Retinal pigment epithelial cell (primary cell): ENCODE measurements around the gene ADPRM.

Source experiments
- DNase-seq: peaks from one replicate; pipeline ENCODE4 v3.0.0-alpha.2; 2010; ENCODE audit warnings: low read depth
- H3K4me3 ChIP-seq: 2 replicates; pipeline ENCODE4 v1.5.1; 2011; ENCODE audit warnings: mild to moderate bottlenecking, low read length, control low read depth, moderate library complexity
- CTCF ChIP-seq: conservative IDR thresholded peaks from 2 replicates; pipeline ENCODE4 v1.5.1; 2011; ENCODE audit warnings: low read depth, low read length, control low read depth, inconsistent platforms

ADPRM gene

GRCh38 chr17:10755592-10756127 is 58.3 kb downstream of the ADPRM start:
- H3K4me3 ChIP-seq, result no peak overlapping the region
- DNase-seq, result no peak
- no peak for TF ChIP-seq CTCF

DNA sequence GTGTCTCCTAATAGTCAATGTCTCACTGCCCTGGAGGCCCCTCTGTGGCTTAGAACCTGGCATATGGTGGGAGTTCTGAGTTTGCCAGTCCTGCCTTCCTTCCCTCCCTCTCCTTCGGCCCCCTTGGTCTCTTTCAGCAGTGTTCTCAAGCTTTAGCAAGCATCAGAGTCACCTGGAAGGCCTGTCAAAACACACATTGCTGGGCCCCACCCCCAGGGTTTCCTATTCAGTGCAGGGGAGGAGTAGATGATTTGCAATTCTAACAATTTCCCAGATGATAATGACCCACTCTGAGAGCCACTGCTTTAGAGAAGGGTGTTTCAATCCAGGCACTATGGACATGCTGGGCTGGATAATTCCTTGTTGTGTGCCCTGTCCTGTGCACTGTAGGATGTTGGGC is 58.8 kb downstream of the ADPRM start:
- no peak overlapping the region for H3K4me3 ChIP-seq
- no peak for TF ChIP-seq CTCF
- DNase-seq, result no peak

DNA sequence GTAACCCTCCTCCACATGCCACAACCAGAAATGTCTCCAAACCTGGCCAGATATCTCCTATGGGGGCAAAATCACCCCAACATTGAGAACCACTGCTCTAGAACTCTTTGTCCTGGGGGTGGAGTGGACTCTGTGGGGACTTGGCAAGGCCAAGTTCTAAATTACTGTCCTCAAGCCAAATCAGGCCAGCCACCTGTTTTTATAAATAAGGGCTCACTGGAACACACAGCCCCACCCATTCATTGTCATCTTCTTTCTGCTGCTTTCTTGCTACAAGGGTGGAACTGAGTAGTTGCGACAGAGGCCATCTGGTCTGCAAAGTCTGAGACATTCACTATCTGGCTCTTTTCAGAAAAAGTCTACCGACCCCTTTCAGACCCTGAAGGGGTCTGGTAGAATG is 59.2 kb downstream of the ADPRM start:
- no peak for DNase-seq
- TF ChIP-seq CTCF, result no peak
- H3K4me3 ChIP-seq, result no peak overlapping the region

GRCh38 chr17:10757067-10757466 is 59.7 kb downstream of the ADPRM start:
- TF ChIP-seq CTCF, result no peak
- no peak for DNase-seq
- H3K4me3 ChIP-seq, result no peak overlapping the region

DNA sequence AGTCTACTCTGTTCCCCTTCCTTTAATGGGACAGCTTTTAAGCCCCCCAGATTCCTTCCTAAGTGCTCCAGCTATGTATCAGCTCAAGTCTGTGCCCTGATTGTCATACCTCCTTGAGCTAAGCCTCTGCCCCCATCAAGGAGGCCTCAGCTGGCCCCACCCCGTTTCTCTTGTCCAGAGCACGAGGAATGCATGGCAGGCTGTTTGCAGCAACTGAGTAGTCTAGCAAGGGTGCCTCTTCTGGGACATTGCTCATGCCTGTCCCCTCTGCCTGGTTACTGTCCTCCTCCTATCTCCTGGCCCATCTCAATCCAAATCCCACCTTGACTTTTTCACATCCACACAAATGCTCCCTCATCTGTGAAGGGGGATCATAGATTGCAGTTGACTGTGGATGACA is 60.3 kb downstream of the ADPRM start:
- DNase-seq, result no peak
- TF ChIP-seq CTCF, result no peak
- no peak overlapping the region for H3K4me3 ChIP-seq

DNA sequence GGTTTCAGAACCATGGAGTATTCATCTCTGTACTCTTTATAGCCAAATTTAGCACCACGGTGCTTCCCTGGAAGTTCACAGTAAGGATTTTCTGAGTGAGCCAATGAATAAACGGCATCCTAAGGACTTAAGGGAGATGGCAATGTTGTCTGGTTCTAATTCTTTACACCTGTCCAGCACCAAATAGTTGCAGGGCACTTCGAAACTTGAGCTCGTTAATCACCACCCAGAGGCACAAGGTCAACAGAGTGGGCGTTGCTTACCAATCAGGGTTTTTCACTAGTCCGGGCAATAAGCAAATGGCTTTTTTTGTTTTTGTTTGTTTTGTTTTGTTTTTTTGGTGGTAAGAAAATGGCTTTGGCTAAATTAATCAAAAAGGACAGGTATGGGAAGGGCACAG is 60.7 kb downstream of the ADPRM start:
- no peak overlapping the region for H3K4me3 ChIP-seq
- TF ChIP-seq CTCF, result no peak
- no peak for DNase-seq
